Measurements from ENCODE around the gene KHNYN.

The KHNYN gene

GRCh38 chr14:24422694-24423601, 6.8 kb upstream of the KHNYN start:
- no peak for DNase-seq (ENCODE audit: low spot score)

GRCh38 chr14:24425704-24426103, 4.0 kb upstream of the KHNYN start:
- no peak for DNase-seq (ENCODE audit: low spot score)

- no peak for DNase-seq (ENCODE audit: low spot score)
These were observed 3.4 kb upstream of the KHNYN start for GRCh38 chr14:24426150-24426911.

GRCh38 chr14:24426912-24427536, 2.7 kb upstream of the KHNYN start:
- no peak for DNase-seq (ENCODE audit: low spot score)

GRCh38 chr14:24427537-24428508, 1.9 kb upstream of the KHNYN start:
- no peak for DNase-seq (ENCODE audit: low spot score)

GRCh38 chr14:24428628-24429394, 943 bp upstream of the KHNYN start:
- DNase-seq (ENCODE audit: low spot score) = no peak

GRCh38 chr14:24430143-24430681, 458 bp downstream of the KHNYN start:
- DNase-seq (ENCODE audit: low spot score) = peak; percentile 93

- no peak for DNase-seq (ENCODE audit: low spot score)
These were observed 1.2 kb downstream of the KHNYN start for GRCh38 chr14:24430682-24431568.

- DNase-seq (ENCODE audit: low spot score) = peak; percentile 90
These were observed 2.0 kb downstream of the KHNYN start for GRCh38 chr14:24431569-24432258.

- DNase-seq (ENCODE audit: low spot score) = no peak
These were observed 2.7 kb downstream of the KHNYN start for GRCh38 chr14:24432259-24433131.

GRCh38 chr14:24434036-24434435, 4.3 kb downstream of the KHNYN start:
- no peak for DNase-seq (ENCODE audit: low spot score)

GRCh38 chr14:24434676-24435075, 4.9 kb downstream of the KHNYN start:
- DNase-seq (ENCODE audit: low spot score) = no peak

- no peak for DNase-seq (ENCODE audit: low spot score)
These were observed 5.5 kb downstream of the KHNYN start for GRCh38 chr14:24435192-24435810.

- DNase-seq (ENCODE audit: low spot score) = no peak
These were observed 6.2 kb downstream of the KHNYN start for GRCh38 chr14:24435998-24436354.

GRCh38 chr14:24436355-24437019, 6.7 kb downstream of the KHNYN start:
- DNase-seq (ENCODE audit: low spot score) = peak; percentile 67

GRCh38 chr14:24437020-24437735, 7.4 kb downstream of the KHNYN start:
- no peak for DNase-seq (ENCODE audit: low spot score)
